Stimulated activated CD8-positive, alpha-beta memory T cell treated with anti-CD3 and anti-CD28 coated beads, Interleukin-12 subunit alpha, Interleukin-12 subunit beta, amount 100 ng/mL, for 24 hours (primary cell): Measurements from ENCODE around the gene FUT9.

Experiments
- DNase-seq: peaks from one replicate; pipeline ENCODE4 v3.0.0-alpha.2; 2020; ENCODE audit errors: extremely low read depth

Gene FUT9

DNA sequence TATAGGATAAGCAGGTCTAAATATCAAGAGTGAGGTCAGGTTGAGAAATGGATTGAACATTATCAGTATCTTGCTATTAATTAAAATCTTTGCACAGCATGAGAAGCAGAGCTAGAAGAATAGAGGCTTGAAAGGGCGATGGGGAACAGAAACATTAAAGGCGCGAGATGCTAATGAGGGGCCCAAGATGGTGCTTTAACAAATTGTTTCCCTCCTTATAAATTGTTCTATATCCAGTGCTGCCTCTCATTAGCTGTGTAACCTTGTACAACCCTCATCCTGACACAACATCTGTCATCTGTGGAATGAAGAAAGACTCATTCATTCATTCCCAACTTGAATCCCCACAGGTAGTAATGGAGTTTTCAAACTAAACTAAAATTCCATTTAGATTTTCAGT is 57.8 kb downstream of the FUT9 start:
- no peak for DNase-seq

- no peak for DNase-seq
These were observed 58.2 kb downstream of the FUT9 start for GRCh38 chr6:96074006-96074405.

DNA sequence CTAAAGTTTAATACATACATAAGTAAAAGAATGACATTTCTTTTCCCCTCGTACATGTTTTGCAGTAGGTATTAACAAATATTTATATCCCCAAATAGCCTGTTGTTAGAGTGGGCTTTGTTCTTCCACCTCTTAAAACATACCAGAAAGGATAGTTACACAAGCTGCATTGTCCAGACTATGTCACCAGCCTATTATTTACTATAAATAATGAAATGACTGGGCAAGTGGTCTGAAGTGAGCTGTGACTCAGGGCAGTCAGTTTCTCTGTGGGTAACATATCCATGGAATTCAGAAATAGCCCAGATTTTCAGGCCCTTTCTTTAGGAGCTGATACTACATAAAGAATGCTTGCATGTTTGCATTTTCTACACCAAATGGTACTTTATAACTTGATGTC is 60.1 kb downstream of the FUT9 start:
- DNase-seq, result no peak

- DNase-seq, result no peak
These were observed 71.0 kb downstream of the FUT9 start for GRCh38 chr6:96086745-96087144.

GRCh38 chr6:96089173-96089572 is 73.4 kb downstream of the FUT9 start:
- no peak for DNase-seq

DNA sequence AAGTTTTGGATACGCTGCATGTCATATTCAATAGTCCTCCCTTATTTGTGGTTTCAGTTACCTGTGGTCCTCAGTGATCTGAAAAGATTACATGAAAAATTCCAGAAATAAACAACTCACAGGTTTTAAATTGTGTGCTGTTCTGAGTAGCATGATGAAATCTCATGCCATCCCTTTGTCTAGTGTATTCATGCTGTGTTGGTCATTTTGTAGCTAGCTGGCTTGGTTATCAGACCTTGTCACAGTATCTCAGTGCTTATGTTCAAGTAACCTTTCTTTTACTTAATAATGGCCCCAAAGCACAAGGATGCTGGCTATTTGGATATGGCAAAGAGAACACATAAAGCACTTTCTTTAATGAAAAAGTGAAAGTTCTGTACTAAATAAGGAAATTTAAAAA is 78.3 kb downstream of the FUT9 start:
- no peak for DNase-seq

GRCh38 chr6:96099069-96099468 is 83.3 kb downstream of the FUT9 start:
- DNase-seq, result no peak

- DNase-seq, result no peak
These were observed 85.8 kb downstream of the FUT9 start for GRCh38 chr6:96101564-96101963.

DNA sequence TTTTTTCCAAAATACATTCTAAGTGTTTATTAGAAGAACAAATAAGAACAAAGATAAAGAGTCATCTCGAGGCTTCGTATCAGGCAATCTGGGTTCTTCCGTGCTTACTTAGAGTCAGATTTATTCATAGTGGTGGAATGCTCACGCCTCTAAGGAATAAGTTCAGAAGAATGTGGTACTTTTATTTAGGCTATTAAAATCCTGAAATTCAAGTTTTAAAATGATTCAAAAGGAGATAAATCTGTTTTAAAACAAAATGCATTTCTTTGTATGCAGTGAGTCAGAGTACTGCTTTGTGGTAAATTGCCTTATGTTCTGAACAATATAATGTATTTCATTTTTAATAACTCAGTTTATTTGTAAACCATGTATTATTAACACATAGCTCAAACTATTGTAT is 89.1 kb downstream of the FUT9 start:
- no peak for DNase-seq

- no peak for DNase-seq
These were observed 95.1 kb downstream of the FUT9 start for GRCh38 chr6:96110878-96111277.

GRCh38 chr6:96116674-96117073 is 100.9 kb downstream of the FUT9 start:
- DNase-seq, result no peak

- no peak for DNase-seq
These were observed 109.0 kb downstream of the FUT9 start for GRCh38 chr6:96124778-96125177.

DNA sequence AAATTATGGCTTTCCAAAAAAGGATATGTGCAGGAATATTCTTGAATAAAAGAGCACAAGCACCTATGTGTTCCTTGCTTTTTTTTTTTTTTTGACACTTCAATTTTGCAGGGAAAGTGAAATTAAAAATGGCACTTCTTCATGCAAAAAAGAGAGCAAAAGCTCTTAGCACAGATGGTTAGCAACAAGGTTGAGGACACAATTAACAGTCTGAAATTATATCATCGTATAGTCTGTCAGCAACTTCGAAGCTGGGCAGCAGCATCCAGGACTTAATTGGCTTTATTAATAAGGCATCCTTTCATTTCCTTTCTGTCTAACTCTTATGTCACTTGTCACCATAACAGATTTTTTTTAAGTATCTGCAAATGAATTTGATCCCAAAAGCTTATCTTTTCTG is 122.6 kb downstream of the FUT9 start:
- no peak for DNase-seq

DNA sequence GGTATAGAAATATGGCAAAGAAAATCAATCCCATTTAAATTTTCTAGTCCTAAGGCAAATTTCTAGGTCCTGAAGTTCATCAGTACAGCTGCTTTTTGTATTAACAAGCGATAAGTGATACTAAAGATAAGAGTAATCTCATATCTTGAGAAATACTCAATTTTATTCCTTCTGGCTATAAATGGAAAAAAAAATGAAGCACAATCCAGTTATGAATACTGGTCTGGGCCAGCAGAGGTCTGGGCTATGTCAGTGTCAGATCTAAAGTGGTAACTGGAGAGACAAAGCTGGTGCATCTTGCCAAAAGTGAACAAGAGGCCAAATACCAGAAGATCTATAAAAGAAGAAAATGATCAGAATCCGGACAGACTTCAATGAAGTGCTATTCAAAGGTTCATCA is 126.4 kb downstream of the FUT9 start:
- DNase-seq, result no peak

GRCh38 chr6:96150431-96150830 is 134.7 kb downstream of the FUT9 start:
- DNase-seq, result no peak

DNA sequence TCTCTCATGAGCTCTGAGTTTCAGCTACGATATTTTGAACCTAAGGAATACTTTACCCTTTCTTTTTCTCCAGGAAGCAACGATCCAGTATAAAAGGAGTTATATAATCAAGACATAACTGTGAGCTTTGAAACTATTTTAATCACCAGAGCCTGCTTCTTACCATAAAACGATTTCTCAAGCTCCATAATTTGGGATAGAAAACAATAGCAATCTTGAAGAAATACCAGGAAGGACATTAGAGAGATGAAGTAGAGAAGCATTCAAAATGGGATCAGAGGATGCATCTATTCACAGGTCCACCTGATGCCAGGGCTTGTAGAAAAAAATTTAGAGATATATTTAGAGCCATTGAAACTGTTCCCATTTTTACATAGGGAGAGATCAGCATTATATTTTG is 135.9 kb downstream of the FUT9 start:
- DNase-seq, result no peak

DNA sequence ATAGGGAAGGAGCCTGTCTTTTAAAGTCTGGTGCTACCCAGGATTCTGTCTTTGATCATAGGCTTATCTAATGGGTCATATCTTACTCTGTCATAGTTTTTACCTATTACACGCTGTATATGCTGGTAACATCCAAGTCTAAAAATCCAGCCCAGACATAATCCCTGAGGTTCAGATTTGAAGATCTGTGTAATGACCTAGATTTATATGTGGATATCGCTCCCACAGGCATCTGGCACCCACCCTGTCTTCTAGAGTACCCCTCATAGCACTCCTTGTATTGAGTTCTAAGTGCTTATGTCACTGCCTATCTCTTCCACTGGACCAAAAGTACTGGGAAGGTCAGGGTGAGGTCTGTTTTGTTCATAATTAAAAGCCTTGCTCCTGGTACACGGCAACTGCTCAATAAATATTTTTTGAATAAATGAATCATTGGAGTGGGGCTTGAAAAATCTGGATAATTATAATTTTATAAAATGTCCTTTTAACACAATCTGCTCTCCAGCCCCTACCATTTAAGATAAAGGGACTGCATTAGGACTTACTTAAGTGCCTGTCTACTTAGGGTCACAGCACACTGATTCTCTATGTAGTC is 136.4 kb downstream of the FUT9 start:
- no peak for DNase-seq

GRCh38 chr6:96153775-96154174 is 138.0 kb downstream of the FUT9 start:
- DNase-seq, result no peak

GRCh38 chr6:96156425-96156824 is 140.7 kb downstream of the FUT9 start:
- DNase-seq, result no peak

DNA sequence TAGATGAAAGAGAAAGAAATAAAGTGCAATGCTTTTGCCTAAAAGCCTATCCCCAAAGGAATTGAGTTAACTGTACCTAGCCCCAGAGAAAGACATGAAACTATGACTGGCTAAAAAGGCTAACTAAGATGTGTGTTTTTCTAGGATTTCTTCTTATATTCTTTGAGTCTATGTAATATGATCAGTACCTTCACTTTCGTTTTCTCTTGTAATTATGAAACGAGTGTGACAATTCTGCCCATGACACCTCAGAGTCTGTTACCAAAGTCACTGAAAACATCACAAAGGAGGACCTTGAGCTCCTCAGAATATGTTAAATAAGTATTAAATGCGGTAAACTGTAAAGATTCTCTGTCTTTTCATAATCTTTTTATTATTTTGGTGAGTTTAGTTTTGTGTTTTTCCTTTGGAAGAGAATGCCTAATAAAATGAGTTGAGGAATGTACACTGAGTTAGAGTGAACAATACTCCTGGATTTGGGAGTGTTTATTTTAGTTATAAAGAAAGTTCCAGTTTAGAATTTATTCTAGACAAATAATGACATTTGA is 141.3 kb downstream of the FUT9 start:
- no peak for DNase-seq

GRCh38 chr6:96162711-96163120 is 146.9 kb downstream of the FUT9 start:
- no peak for DNase-seq

GRCh38 chr6:96164802-96165201 is 149.0 kb downstream of the FUT9 start:
- no peak for DNase-seq

GRCh38 chr6:96171112-96171511 is 155.3 kb downstream of the FUT9 start:
- no peak for DNase-seq

GRCh38 chr6:96184798-96185197 is 169.0 kb downstream of the FUT9 start:
- DNase-seq, result no peak
